C4-2B (cell line): ENCODE results near the gene TPI1.

ENCODE experiments used
- H3K27ac ChIP-seq: fragments of 450-650 bp; 2 replicates; pipeline ENCODE4 v1.5.1; 2017
- ZFX ChIP-seq: fragments of 450-650 bp; IDR thresholded peaks from 2 replicates; pipeline ENCODE4 v1.6.1; 2017
- TF ChIP-seq, protein P1 (sequence below): fragments of 450-650 bp; conservative IDR thresholded peaks from 2 replicates; pipeline ENCODE4 v1.5.1; 2017; ENCODE audit warnings: mild to moderate bottlenecking

TPI1 gene

GRCh38 chr12:6917491-6918231 is 50.3 kb downstream of the TPI1 start:
- TF ChIP-seq, protein P1, sequence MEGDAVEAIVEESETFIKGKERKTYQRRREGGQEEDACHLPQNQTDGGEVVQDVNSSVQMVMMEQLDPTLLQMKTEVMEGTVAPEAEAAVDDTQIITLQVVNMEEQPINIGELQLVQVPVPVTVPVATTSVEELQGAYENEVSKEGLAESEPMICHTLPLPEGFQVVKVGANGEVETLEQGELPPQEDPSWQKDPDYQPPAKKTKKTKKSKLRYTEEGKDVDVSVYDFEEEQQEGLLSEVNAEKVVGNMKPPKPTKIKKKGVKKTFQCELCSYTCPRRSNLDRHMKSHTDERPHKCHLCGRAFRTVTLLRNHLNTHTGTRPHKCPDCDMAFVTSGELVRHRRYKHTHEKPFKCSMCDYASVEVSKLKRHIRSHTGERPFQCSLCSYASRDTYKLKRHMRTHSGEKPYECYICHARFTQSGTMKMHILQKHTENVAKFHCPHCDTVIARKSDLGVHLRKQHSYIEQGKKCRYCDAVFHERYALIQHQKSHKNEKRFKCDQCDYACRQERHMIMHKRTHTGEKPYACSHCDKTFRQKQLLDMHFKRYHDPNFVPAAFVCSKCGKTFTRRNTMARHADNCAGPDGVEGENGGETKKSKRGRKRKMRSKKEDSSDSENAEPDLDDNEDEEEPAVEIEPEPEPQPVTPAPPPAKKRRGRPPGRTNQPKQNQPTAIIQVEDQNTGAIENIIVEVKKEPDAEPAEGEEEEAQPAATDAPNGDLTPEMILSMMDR = no peak
- no peak for TF ChIP-seq ZFX

GRCh38 chr12:6919588-6919987 is 52.3 kb downstream of the TPI1 start:
- H3K27ac ChIP-seq = no peak overlapping the region
- TF ChIP-seq ZFX = no peak
- TF ChIP-seq, protein P1 = no peak

More at GRCh38 chr12:6917491-6918231, 50.3 kb downstream of the TPI1 start:
- no peak overlapping the region for H3K27ac ChIP-seq
